Neutrophil (primary cell): ENCODE data around the gene TPD52L2.
"Not testable (repeated sequence)": the region's sequence is repeated elsewhere in the genome, so short reads cannot be mapped to it uniquely, and the experiment has no call there.

Experiments
- H3K27ac ChIP-seq: fragments of 200-600 bp; sonication (generic); 2 replicates; pipeline ENCODE4 v1.5.1; 2016; ENCODE audit warnings: mild to moderate bottlenecking, moderate library complexity
- H3K27me3 ChIP-seq: fragments of 200-600 bp; sonication (generic); 2 replicates; pipeline ENCODE4 v1.6.0; 2016; ENCODE audit warnings: mild to moderate bottlenecking
- H3K36me3 ChIP-seq: fragments of 200-600 bp; sonication (generic); 2 replicates; pipeline ENCODE4 v1.5.1; 2017
- H3K4me1 ChIP-seq, 2 experiments: fragments of 200-600 bp in 1 of 2; sonication (generic) in 1 of 2; 1 replicate in 1 of 2; 2 replicates in 1 of 2; pipeline versions ENCODE4 v1.5.1 to v1.6.1; 2013 to 2016; ENCODE audit warnings: low read depth in 1 of 2, low read length in 1 of 2, mild to moderate bottlenecking in 1 of 2, moderate library complexity in 1 of 2; ENCODE audit not compliant: control insufficient read depth in 1 of 2, insufficient read depth in 1 of 2
- H3K4me3 ChIP-seq, 2 experiments: fragments of 200-600 bp in 1 of 2; sonication (generic) in 1 of 2; 1 replicate in 1 of 2; 2 replicates in 1 of 2; pipeline ENCODE4 v1.5.1; 2013 to 2016; ENCODE audit warnings: low read depth in 1 of 2, low read length in 1 of 2, mild to moderate bottlenecking in 1 of 2, moderate library complexity in 1 of 2
- H3K9me3 ChIP-seq: fragments of 200-600 bp; sonication (generic); 2 replicates; pipeline ENCODE4 v1.5.1; 2016
- TF ChIP-seq, protein P1 (sequence below): fragments of 200-600 bp; sonication (generic); IDR thresholded peaks from 2 replicates; pipeline ENCODE4 v1.5.1; 2016; ENCODE audit warnings: antibody characterized with exemption

The TPD52L2 gene

DNA sequence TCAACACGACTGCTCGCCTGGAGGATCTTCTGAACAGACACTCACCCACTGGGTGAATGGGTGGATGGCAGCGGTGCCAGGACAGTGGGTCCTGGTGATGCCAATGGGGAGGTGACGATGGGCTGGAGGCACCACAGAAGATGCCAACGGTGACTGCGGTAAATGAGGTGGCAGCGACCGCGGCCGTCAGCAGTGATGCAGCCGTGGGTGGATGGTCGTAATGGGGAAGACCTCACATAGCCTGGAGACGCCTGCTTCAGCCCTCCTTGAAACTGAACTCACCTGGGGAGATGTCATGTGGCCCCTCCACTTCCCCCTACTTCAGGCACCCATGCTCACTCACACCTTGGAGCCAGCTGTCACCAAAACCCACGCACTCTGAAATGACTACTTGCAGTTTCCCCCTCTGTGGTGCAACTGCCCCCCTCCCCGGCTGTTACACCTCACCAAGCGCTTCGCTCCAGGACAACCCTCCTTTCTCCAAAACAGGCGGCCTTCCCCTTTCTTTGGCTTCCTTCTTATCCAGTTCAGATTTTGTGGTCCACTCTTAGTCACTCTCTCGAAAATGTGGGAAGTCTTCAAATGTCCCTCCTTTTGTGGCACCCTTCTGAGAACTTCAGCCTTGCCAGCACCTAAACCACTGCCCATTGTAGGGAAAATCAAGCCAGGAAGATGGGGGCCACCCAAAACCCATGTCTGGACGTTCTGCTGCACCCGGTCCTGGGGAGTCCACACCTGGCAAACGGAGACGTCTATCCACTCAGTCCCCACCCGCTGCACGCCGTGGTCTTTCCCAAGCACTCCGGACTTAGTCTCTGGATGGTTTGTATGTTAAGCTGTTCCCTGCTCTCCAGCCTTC lies 14.2 kb upstream of the TPD52L2 start:
- Histone ChIP-seq H3K4me1 (peaks cover 9 to 23% of the 10 kb centered on the region in 2 experiments), H3K9me3 (no peaks in the 10 kb centered on the region), H3K36me3 (no peaks in the 10 kb centered on the region), H3K27ac (no peak overlapping the region), H3K4me3 (no peak overlapping the region), H3K27me3 (peaks cover 66% of the 10 kb centered on the region)
- TF ChIP-seq, protein P1, sequence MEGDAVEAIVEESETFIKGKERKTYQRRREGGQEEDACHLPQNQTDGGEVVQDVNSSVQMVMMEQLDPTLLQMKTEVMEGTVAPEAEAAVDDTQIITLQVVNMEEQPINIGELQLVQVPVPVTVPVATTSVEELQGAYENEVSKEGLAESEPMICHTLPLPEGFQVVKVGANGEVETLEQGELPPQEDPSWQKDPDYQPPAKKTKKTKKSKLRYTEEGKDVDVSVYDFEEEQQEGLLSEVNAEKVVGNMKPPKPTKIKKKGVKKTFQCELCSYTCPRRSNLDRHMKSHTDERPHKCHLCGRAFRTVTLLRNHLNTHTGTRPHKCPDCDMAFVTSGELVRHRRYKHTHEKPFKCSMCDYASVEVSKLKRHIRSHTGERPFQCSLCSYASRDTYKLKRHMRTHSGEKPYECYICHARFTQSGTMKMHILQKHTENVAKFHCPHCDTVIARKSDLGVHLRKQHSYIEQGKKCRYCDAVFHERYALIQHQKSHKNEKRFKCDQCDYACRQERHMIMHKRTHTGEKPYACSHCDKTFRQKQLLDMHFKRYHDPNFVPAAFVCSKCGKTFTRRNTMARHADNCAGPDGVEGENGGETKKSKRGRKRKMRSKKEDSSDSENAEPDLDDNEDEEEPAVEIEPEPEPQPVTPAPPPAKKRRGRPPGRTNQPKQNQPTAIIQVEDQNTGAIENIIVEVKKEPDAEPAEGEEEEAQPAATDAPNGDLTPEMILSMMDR: no peak

DNA sequence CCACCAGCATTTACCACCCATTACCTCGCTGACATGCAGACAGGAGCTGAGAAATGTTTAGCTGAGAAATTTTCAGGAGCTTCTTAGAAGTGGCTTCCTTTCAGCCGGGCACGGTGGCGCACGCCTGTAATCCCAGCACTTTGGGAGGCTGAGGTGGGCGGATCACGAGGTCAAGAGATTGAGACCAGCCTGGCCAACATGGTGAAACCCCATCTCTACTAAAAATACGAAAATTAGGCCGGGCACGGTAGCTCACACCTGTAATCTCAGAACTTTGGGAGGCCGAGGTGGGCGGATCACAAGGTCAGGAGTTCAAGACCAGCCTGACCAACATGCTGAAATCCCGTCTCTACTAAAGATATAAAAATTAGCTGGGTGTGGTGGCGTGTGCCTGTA lies 13.5 kb upstream of the TPD52L2 start:
- Histone ChIP-seq H3K27me3 (peaks cover 66% of the 10 kb centered on the region), H3K4me1 (peaks cover 9 to 23% of the 10 kb centered on the region in 2 experiments)
- not testable (repeated sequence) for H3K27ac ChIP-seq, H3K36me3 ChIP-seq, H3K9me3 ChIP-seq, H3K4me3 ChIP-seq

DNA sequence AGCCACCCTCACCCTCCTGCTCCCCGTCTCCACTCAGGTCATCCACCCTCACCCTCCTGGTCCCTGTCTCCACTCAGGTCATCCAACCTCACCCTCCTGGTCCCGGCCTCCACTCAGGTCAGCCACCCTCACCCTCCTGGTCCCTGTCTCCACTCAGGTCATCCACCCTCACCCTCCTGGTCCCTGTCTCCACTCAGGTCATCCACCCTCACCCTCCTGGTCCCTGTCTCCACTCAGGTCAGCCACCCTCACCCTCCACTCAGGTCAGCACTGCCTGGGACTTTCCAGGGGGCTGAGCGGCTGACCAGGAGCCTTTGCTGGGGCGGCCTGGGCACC lies 11.4 kb upstream of the TPD52L2 start:
- H3K27me3 ChIP-seq: peaks cover 66% of the 10 kb centered on the region
- peaks cover 5 to 22% of the 10 kb centered on the region in 2 experiments for H3K4me1 ChIP-seq
- not testable (repeated sequence) for H3K4me3 ChIP-seq, H3K9me3 ChIP-seq, H3K36me3 ChIP-seq, H3K27ac ChIP-seq

DNA sequence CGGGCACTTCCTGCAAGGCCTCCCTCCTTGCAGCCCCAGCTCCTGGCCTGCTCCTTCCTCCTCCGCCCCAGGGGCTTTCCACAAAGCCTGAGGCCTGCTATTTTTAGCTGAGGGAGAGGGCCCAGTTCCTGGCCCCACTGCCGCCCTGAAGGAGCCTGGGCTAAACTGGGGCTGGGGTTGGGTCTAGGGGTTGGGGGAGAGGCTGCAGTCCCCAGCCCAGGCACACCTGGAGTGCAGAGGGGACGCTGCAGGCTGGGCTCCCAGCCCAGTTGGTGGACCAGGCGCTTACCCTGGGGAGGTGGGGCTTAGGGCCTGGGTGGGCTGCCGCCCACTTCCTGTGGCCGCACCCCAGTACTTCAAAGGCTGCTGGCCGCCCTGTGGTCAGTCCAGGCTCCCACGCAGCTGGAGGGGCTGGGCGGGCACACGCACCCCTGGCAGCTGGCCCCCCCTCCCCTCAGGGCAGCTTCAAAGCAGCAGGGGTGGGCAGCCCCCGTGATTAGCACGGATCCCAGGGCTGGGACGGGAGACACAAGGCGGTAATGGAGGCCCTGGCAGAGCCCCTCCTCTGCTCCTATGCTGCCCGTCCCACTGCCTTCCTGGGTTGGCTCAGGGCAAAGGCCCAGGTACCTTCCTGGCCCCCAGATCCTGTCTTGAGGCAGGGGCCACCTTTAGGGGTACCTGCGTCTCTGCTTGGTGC lies 10.9 kb upstream of the TPD52L2 start:
- H3K27ac ChIP-seq: no peak overlapping the region
- H3K36me3 ChIP-seq: no peaks in the 10 kb centered on the region
- peaks cover 9 to 27% of the 10 kb centered on the region in 2 experiments for H3K4me1 ChIP-seq
- H3K4me3 ChIP-seq: no peak overlapping the region
- peaks cover 70% of the 10 kb centered on the region for H3K27me3 ChIP-seq
- TF ChIP-seq, protein P1: no peak
- no peaks in the 10 kb centered on the region for H3K9me3 ChIP-seq

DNA sequence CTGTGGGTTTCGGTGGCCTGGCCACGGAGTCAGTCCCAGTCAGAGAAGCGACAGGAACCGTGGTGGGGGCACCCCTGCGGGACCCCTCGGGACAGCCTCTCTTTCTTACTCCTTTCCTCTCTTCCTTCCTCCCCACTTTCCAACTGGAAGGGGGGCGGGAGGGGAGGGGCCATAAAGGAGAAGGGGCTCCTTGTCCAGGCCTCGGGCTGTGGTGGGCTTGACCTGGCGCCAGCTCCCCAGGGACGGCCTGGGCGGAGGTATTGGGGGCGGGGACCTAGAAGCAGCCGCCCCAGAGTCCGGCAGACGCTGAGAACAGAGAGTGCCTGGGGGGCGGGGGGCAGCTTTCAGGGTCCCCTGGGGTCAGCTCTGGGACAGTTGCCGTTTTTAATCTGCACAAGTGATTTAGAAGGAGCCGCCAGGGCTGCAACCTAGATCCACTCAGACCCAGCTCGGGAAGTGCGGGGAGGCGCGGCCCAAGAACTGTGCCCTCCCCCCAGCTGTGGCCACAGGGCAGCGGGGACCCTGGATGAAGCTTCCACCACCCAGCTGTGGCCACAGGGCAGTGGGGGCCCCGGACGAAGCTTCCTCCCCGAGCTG lies 10.2 kb upstream of the TPD52L2 start:
- no peaks in the 10 kb centered on the region for H3K9me3 ChIP-seq
- H3K4me1 ChIP-seq: peaks cover 11 to 32% of the 10 kb centered on the region in 2 experiments
- H3K4me3 ChIP-seq: no peak overlapping the region
- H3K27me3 ChIP-seq: peaks cover 71% of the 10 kb centered on the region
- no peak overlapping the region for H3K27ac ChIP-seq
- TF ChIP-seq, protein P1: no peak
- no peaks in the 10 kb centered on the region for H3K36me3 ChIP-seq

DNA sequence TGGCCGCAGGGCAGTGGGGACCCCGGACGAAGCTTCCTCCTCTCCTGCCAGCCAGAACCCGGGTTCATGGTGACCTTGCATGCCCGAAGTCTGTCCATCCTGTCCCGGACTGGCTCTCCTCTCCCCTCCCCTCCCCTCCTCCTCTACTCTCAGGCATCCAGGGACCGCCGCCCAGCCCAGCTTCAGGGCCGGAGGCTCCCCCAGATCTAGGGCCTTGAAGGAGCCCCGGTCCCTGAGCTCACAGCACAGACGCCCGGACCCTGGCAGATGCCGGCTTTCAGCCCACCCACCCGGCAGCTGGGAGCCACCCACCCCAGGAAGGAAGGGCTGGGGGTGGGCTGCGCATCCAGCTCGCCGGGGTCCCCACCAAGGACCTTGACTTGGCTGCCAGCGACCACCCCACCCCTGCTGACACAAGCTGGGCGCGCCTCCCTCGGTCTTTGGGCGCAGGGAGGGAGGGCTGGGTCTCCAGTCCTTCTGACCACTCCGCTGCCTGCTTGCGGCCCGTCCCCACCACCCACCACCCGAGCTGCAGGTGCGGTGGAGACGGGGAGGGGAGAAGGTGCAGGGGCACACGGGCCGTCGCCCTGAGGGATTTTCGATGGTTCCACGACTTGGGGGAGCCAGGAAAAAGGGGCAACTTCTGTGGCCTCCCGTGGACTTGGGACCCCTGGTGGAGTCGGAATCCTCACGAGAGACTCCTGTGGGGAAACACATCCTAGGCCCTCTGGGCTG lies 9.5 kb upstream of the TPD52L2 start:
- H3K36me3 ChIP-seq: no peaks in the 10 kb centered on the region
- H3K4me3 ChIP-seq: no peak overlapping the region
- TF ChIP-seq, protein P1: no peak
- no peaks in the 10 kb centered on the region for H3K9me3 ChIP-seq
- peaks cover 69% of the 10 kb centered on the region for H3K27me3 ChIP-seq
- H3K27ac ChIP-seq: no peak overlapping the region
- peaks cover 18 to 38% of the 10 kb centered on the region in 2 experiments for H3K4me1 ChIP-seq
